ENCODE measurements around the gene NKX6-1. TPM values are rescaled to one million over a fixed set of nuclear protein-coding genes. Genes with fewer than 3 reads are reported as not detected.

Gene NKX6-1
- polyA plus RNA-seq, 1 donor from 2014 or later: 20.1 TPM

DNA sequence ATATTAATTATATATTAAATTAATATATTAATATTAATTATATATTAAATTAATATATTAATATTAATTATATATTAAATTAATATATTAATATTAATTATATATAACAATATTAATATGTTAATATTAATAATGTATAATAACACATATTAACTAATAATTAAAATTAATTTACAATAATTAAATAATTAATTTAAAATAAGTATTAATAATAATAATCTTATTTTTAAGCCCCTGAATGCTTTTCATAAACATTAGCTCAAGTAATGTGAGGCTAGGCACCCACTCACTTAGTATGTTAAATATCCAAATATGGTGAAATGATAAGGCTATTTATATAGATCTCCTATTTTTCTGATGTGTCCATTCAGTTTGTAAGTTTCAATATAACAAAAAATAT lies 26.9 kb downstream of the NKX6-1 start:
- H3K79me2 ChIP-seq (replicated peaks; ENCODE audit: insufficient read depth, low read length): no peaks in the 10 kb centered on the region
- no peak overlapping the region for H3K4me3 ChIP-seq (ENCODE audit: low read length)
- H3K4me2 ChIP-seq (ENCODE audit: low read length): no peak overlapping the region
- H3K36me3 ChIP-seq (ENCODE audit: insufficient read depth, low read length): no peaks in the 10 kb centered on the region
- peaks cover 8% of the 10 kb centered on the region for H3K27me3 ChIP-seq (ENCODE audit: insufficient read depth, low read depth, low read length)
- no peaks in the 10 kb centered on the region for H3K9me3 ChIP-seq (ENCODE audit: low read length)
- H3K27ac ChIP-seq (ENCODE audit: low read length): no peak overlapping the region
- no peaks in the 10 kb centered on the region for H3K9me2 ChIP-seq (ENCODE audit: insufficient read depth, low read length)
- no peaks in the 10 kb centered on the region for H4K20me1 ChIP-seq (ENCODE audit: insufficient read depth)
- H3F3A ChIP-seq (ENCODE audit: insufficient read depth, low read length, poor library complexity, severe bottlenecking): no peaks in the 10 kb centered on the region
- no peak overlapping the region for H3K9ac ChIP-seq (ENCODE audit: low read length)
- no peak overlapping the region for H2AFZ ChIP-seq (ENCODE audit: low read depth, low read length)
- no peak for TF ChIP-seq TAF1 (IDR thresholded peaks at IDR 0.05; ENCODE audit: low read depth)
- no peak for TF ChIP-seq EP300 (conservative IDR thresholded peaks at IDR 0.05; ENCODE audit: poor library complexity, severe bottlenecking)
- no peak for TF ChIP-seq POLR2AphosphoS5 (IDR thresholded peaks at IDR 0.05)
- TF ChIP-seq SMC3 (conservative IDR thresholded peaks at IDR 0.05; ENCODE audit: poor library complexity): no peak
- TF ChIP-seq CTCF (IDR thresholded peaks at IDR 0.05; ENCODE audit: poor library complexity, severe bottlenecking): no peak
- TF ChIP-seq, protein P1, sequence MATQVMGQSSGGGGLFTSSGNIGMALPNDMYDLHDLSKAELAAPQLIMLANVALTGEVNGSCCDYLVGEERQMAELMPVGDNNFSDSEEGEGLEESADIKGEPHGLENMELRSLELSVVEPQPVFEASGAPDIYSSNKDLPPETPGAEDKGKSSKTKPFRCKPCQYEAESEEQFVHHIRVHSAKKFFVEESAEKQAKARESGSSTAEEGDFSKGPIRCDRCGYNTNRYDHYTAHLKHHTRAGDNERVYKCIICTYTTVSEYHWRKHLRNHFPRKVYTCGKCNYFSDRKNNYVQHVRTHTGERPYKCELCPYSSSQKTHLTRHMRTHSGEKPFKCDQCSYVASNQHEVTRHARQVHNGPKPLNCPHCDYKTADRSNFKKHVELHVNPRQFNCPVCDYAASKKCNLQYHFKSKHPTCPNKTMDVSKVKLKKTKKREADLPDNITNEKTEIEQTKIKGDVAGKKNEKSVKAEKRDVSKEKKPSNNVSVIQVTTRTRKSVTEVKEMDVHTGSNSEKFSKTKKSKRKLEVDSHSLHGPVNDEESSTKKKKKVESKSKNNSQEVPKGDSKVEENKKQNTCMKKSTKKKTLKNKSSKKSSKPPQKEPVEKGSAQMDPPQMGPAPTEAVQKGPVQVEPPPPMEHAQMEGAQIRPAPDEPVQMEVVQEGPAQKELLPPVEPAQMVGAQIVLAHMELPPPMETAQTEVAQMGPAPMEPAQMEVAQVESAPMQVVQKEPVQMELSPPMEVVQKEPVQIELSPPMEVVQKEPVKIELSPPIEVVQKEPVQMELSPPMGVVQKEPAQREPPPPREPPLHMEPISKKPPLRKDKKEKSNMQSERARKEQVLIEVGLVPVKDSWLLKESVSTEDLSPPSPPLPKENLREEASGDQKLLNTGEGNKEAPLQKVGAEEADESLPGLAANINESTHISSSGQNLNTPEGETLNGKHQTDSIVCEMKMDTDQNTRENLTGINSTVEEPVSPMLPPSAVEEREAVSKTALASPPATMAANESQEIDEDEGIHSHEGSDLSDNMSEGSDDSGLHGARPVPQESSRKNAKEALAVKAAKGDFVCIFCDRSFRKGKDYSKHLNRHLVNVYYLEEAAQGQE (IDR thresholded peaks at IDR 0.05; ENCODE audit: borderline replicate concordance): no peak
- no peak for TF ChIP-seq EZH2 (IDR thresholded peaks at IDR 0.05; ENCODE audit: borderline replicate concordance, insufficient read depth, low read length, poor library complexity, severe bottlenecking)
- TF ChIP-seq MXI1 (conservative IDR thresholded peaks at IDR 0.05; ENCODE audit: poor library complexity, severe bottlenecking): no peak
- TF ChIP-seq RAD21 (conservative IDR thresholded peaks at IDR 0.05): no peak

GRCh38 chr4:84470204-84470785 lies 28.8 kb downstream of the NKX6-1 start:
- Histone ChIP-seq H3K9me3 (ENCODE audit: low read length) (no peaks in the 10 kb centered on the region), H3F3A (ENCODE audit: insufficient read depth, low read length, poor library complexity, severe bottlenecking) (no peaks in the 10 kb centered on the region), H3K36me3 (ENCODE audit: insufficient read depth, low read length) (no peaks in the 10 kb centered on the region), H3K4me2 (ENCODE audit: low read length) (no peak overlapping the region), H3K79me2 (replicated peaks; ENCODE audit: insufficient read depth, low read length) (no peaks in the 10 kb centered on the region), H3K4me3 (ENCODE audit: low read length) (no peak overlapping the region), H4K20me1 (ENCODE audit: insufficient read depth) (no peaks in the 10 kb centered on the region), H3K9ac (ENCODE audit: low read length) (no peak overlapping the region), H3K27ac (ENCODE audit: low read length) (no peak overlapping the region), H3K27me3 (ENCODE audit: insufficient read depth, low read depth, low read length) (no peaks in the 10 kb centered on the region), H3K9me2 (ENCODE audit: insufficient read depth, low read length) (no peaks in the 10 kb centered on the region), H2AFZ (ENCODE audit: low read depth, low read length) (no peak overlapping the region)
- TF ChIP-seq CTCF (IDR thresholded peaks at IDR 0.05; ENCODE audit: poor library complexity, severe bottlenecking): no peak
- TF ChIP-seq, protein P1 (IDR thresholded peaks at IDR 0.05; ENCODE audit: borderline replicate concordance): no peak
- no peak for TF ChIP-seq TAF1 (IDR thresholded peaks at IDR 0.05; ENCODE audit: low read depth)
- no peak for TF ChIP-seq EP300 (conservative IDR thresholded peaks at IDR 0.05; ENCODE audit: poor library complexity, severe bottlenecking)
- no peak for TF ChIP-seq RAD21 (conservative IDR thresholded peaks at IDR 0.05)
- no peak for TF ChIP-seq EZH2 (IDR thresholded peaks at IDR 0.05; ENCODE audit: borderline replicate concordance, insufficient read depth, low read length, poor library complexity, severe bottlenecking)
- TF ChIP-seq POLR2AphosphoS5 (IDR thresholded peaks at IDR 0.05): no peak
- TF ChIP-seq SMC3 (conservative IDR thresholded peaks at IDR 0.05; ENCODE audit: poor library complexity): no peak
- no peak for TF ChIP-seq MXI1 (conservative IDR thresholded peaks at IDR 0.05; ENCODE audit: poor library complexity, severe bottlenecking)
